ENCODE measurements around the gene ANO7. TPM values are rescaled to one million over a fixed set of nuclear protein-coding genes. Genes with fewer than 3 reads are reported as not detected.
A peak's percentile ranks its signal among the peaks of the same experiment; 100 is the strongest.

The ANO7 gene
- total RNA-seq, 4 donors from 2014 or later: 0.50 to 0.65 (median 0.60) TPM; not detected in 1

GRCh38 chr2:241157841-241158545 is 30.5 kb upstream of the ANO7 start:
- no peak for ATAC-seq (ENCODE audit: low FRiP score)
- no peak for TF ChIP-seq CTCF (IDR thresholded peaks at IDR 0.05)
- no peak for DNase-seq (ENCODE audit: low spot score)

GRCh38 chr2:241158546-241158900 is 30.0 kb upstream of the ANO7 start:
- ATAC-seq (ENCODE audit: low FRiP score) (no peak), DNase-seq (ENCODE audit: low spot score) (no peak)
- no peak for TF ChIP-seq CTCF (IDR thresholded peaks at IDR 0.05)

DNA sequence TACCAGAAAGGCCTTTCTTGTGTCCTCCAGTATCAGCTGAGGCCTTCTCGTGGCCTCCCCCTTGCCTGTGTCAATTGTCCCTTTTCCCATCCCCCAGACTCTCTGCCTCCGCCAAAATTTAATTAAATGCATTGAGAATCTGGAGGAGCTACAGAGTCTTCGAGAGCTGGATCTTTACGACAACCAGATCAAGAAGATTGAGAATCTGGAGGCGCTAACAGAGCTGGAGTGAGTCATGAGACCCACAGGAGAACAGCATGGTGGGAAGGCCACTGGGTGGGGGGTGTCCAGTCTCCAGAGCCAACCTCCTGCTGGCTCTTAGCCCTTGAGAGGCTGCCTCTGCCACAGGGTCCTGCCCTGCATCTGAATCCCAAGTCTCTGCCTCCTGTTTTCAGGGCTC is 29.4 kb upstream of the ANO7 start:
- DNase-seq (ENCODE audit: low spot score) (no peak), ATAC-seq (ENCODE audit: low FRiP score) (no peak)
- no peak for TF ChIP-seq CTCF (IDR thresholded peaks at IDR 0.05)

- no peak for TF ChIP-seq CTCF (IDR thresholded peaks at IDR 0.05)
- no peak for ATAC-seq (ENCODE audit: low FRiP score)
- DNase-seq (ENCODE audit: low spot score): no peak
Observed at GRCh38 chr2:241160318-241160717, 28.2 kb upstream of the ANO7 start.

- no peak for TF ChIP-seq CTCF (IDR thresholded peaks at IDR 0.05)
- peak; percentile 46 for ATAC-seq (ENCODE audit: low FRiP score)
- DNase-seq (ENCODE audit: low spot score): peak; percentile 29
Observed at GRCh38 chr2:241161646-241162281, 26.7 kb upstream of the ANO7 start.

DNA sequence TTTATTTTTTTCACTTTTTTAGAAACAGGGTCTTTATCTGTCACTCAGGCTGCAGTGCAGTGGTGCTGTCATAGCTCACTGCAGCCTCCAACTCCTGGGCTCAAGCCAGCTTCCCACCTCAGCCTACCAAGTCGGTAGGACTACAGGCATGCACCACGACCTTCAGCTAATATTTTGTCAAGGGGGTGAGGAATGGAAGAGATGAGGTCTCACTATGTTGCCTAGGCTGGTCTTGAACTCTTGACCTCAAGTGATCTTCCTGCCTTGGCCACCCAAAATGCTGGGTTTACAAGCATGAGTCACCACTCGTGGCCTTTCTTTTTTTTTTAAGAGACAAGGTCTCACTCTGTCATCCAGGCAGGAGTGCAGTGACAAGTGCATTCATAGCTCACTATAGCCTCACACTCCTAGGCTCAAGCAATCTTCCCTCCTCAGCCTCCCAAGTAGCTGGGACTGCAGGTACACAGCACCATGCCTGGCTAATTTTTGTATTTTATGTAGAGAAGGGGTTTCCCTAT is 24.8 kb upstream of the ANO7 start:
- TF ChIP-seq CTCF (IDR thresholded peaks at IDR 0.05): no peak
- no peak for DNase-seq (ENCODE audit: low spot score)
- ATAC-seq (ENCODE audit: low FRiP score): no peak

GRCh38 chr2:241168366-241168765 is 20.1 kb upstream of the ANO7 start:
- ATAC-seq (ENCODE audit: low FRiP score) (no peak), DNase-seq (ENCODE audit: low spot score) (no peak)
- no peak for TF ChIP-seq CTCF (IDR thresholded peaks at IDR 0.05)

Measured in omental fat pad (tissue), 4 donors.